ENCODE data around the gene PCNT. TPM values are rescaled to one million over a fixed set of nuclear protein-coding genes. Genes with fewer than 3 reads are reported as not detected.

PCNT gene
- total and polyA plus RNA-seq, 2 experiments from 2014 or later, result 14.9 to 23.8 TPM

- H3K36me3 ChIP-seq (ENCODE audit: low read depth), result 0 out of 2 replicates have a peak, but pooled peaks cover 13% of the 10 kb centered on the region
- 99 to 100% methylated on average over 11 to 13 of the region's 13 CpGs for WGBS, 2 experiments (ENCODE audit: low coverage in 1 of 2, low lambda C conversion rate in 2 of 2, missing lambda C conversion rate in 2 of 2)
- no peak overlapping the region for H3K4me2 ChIP-seq (ENCODE audit: unreplicated experiment)
- no peak for TF ChIP-seq EZH2phosphoT487 (IDR thresholded peaks at IDR 0.05; ENCODE audit: insufficient read depth, low read depth)
- no peak for TF ChIP-seq EZH2 (IDR thresholded peaks at IDR 0.05; ENCODE audit: insufficient read depth, poor library complexity, severe bottlenecking)
- no peaks in the 10 kb centered on the region for H4K20me1 ChIP-seq (ENCODE audit: insufficient read depth)
- H3K9me3 ChIP-seq (ENCODE audit: low read depth), result no peaks in the 10 kb centered on the region
- no peaks in the 10 kb centered on the region for H3K4me1 ChIP-seq (ENCODE audit: insufficient read depth)
- no peak overlapping the region for H3K27ac ChIP-seq
- in situ Hi-C loops (cut with MboI), result no loop called here
- no peaks in the 10 kb centered on the region for H3K79me2 ChIP-seq (ENCODE audit: insufficient read depth)
- no peak overlapping the region for H3K9ac ChIP-seq
- no peaks in the 10 kb centered on the region for H3F3A ChIP-seq (ENCODE audit: insufficient read depth)
- no peaks in the 10 kb centered on the region for H3K9me2 ChIP-seq (ENCODE audit: insufficient read depth)
- H2AFZ ChIP-seq, result no peak overlapping the region
- no peak for DNase-seq
- no peak overlapping the region for H3K4me3 ChIP-seq
- no peaks in the 10 kb centered on the region for H3K27me3 ChIP-seq (replicated peaks; ENCODE audit: insufficient read depth)
Measured at GRCh38 chr21:46414965-46415275, 91.0 kb downstream of the PCNT start.

- no peak overlapping the region for H3K27ac ChIP-seq
- H3K79me2 ChIP-seq (ENCODE audit: insufficient read depth), result no peaks in the 10 kb centered on the region
- no peak overlapping the region for H3K9ac ChIP-seq
- no peaks in the 10 kb centered on the region for H3K9me2 ChIP-seq (ENCODE audit: insufficient read depth)
- in situ Hi-C loops (cut with MboI), result no loop called here
- H4K20me1 ChIP-seq (ENCODE audit: insufficient read depth), result no peaks in the 10 kb centered on the region
- no peaks in the 10 kb centered on the region for H3K27me3 ChIP-seq (replicated peaks; ENCODE audit: insufficient read depth)
- H3K4me3 ChIP-seq, result no peak overlapping the region
- H2AFZ ChIP-seq, result no peak overlapping the region
- H3K4me1 ChIP-seq (ENCODE audit: insufficient read depth), result no peaks in the 10 kb centered on the region
- 88 to 89% methylated on average over 19 to 20 of the region's 20 CpGs for WGBS, 2 experiments (ENCODE audit: low coverage in 1 of 2, low lambda C conversion rate in 2 of 2, missing lambda C conversion rate in 2 of 2)
- TF ChIP-seq EZH2phosphoT487 (IDR thresholded peaks at IDR 0.05; ENCODE audit: insufficient read depth, low read depth) (no peak), EZH2 (IDR thresholded peaks at IDR 0.05; ENCODE audit: insufficient read depth, poor library complexity, severe bottlenecking) (no peak)
- H3K9me3 ChIP-seq (ENCODE audit: low read depth), result no peaks in the 10 kb centered on the region
- no peaks in the 10 kb centered on the region for H3F3A ChIP-seq (ENCODE audit: insufficient read depth)
- no peak overlapping the region for H3K4me2 ChIP-seq (ENCODE audit: unreplicated experiment)
- DNase-seq, result no peak
- H3K36me3 ChIP-seq (ENCODE audit: low read depth), result peaks cover 16% of the 10 kb centered on the region; the same call in 1 of the 2 replicates
Measured at GRCh38 chr21:46416551-46416950, 92.6 kb downstream of the PCNT start.

GRCh38 chr21:46418265-46418946, 94.5 kb downstream of the PCNT start:
- 95 to 96% methylated on average over 24 of the region's 25 CpGs for WGBS, 2 experiments (ENCODE audit: low coverage in 1 of 2, low lambda C conversion rate in 2 of 2, missing lambda C conversion rate in 2 of 2)
- Histone ChIP-seq H3K36me3 (ENCODE audit: low read depth) (peaks cover 14% of the 10 kb centered on the region; the same call in 1 of the 2 replicates), H3K27me3 (replicated peaks; ENCODE audit: insufficient read depth) (no peaks in the 10 kb centered on the region), H3F3A (ENCODE audit: insufficient read depth) (no peaks in the 10 kb centered on the region), H3K4me1 (ENCODE audit: insufficient read depth) (no peaks in the 10 kb centered on the region), H3K4me3 (no peak overlapping the region), H3K9ac (no peak overlapping the region), H2AFZ (no peak overlapping the region), H3K79me2 (ENCODE audit: insufficient read depth) (no peaks in the 10 kb centered on the region), H3K9me3 (ENCODE audit: low read depth) (no peaks in the 10 kb centered on the region), H3K4me2 (ENCODE audit: unreplicated experiment) (no peak overlapping the region), H4K20me1 (ENCODE audit: insufficient read depth) (no peaks in the 10 kb centered on the region), H3K27ac (no peak overlapping the region), H3K9me2 (ENCODE audit: insufficient read depth) (no peaks in the 10 kb centered on the region)
- in situ Hi-C loops (cut with MboI), result no loop called here
- TF ChIP-seq EZH2phosphoT487 (IDR thresholded peaks at IDR 0.05; ENCODE audit: insufficient read depth, low read depth), result no peak
- no peak for DNase-seq

GRCh38 chr21:46420241-46421190, 96.6 kb downstream of the PCNT start:
- Histone ChIP-seq H3K27ac (no peak overlapping the region), H3K36me3 (ENCODE audit: low read depth) (peaks cover 14% of the 10 kb centered on the region; the same call in 1 of the 2 replicates)
- WGBS, 2 experiments (ENCODE audit: low coverage in 1 of 2, low lambda C conversion rate in 2 of 2, missing lambda C conversion rate in 2 of 2), result 95 to 98% methylated on average over 16 of the region's 16 CpGs

More at GRCh38 chr21:46420241-46421190, 96.6 kb downstream of the PCNT start:
- no peaks in the 10 kb centered on the region for H4K20me1 ChIP-seq (ENCODE audit: insufficient read depth)
- H3K4me3 ChIP-seq, result no peak overlapping the region
- in situ Hi-C loops (cut with MboI), result loop anchor here (10.0 kb wide), 1 partner anchor 56 kb away; no protein-coding TSS in a partner anchor
- no peak overlapping the region for H3K9ac ChIP-seq
- H3K79me2 ChIP-seq (ENCODE audit: insufficient read depth), result no peaks in the 10 kb centered on the region
- H3F3A ChIP-seq (ENCODE audit: insufficient read depth), result no peaks in the 10 kb centered on the region
- no peaks in the 10 kb centered on the region for H3K9me3 ChIP-seq (ENCODE audit: low read depth)
- no peak for DNase-seq
- TF ChIP-seq EZH2 (IDR thresholded peaks at IDR 0.05; ENCODE audit: insufficient read depth, poor library complexity, severe bottlenecking) (no peak), EZH2phosphoT487 (IDR thresholded peaks at IDR 0.05; ENCODE audit: insufficient read depth, low read depth) (no peak)
- H3K27me3 ChIP-seq (replicated peaks; ENCODE audit: insufficient read depth), result no peaks in the 10 kb centered on the region
- H3K4me2 ChIP-seq (ENCODE audit: unreplicated experiment), result no peak overlapping the region
- H2AFZ ChIP-seq, result no peak overlapping the region
- no peaks in the 10 kb centered on the region for H3K4me1 ChIP-seq (ENCODE audit: insufficient read depth)
- no peaks in the 10 kb centered on the region for H3K9me2 ChIP-seq (ENCODE audit: insufficient read depth)

Measured in GM23248 (cell line).